Mesendoderm (in vitro differentiated cells): ENCODE results near the gene SLIT3.

Experiments
- DNase-seq: peaks from one replicate; pipeline ENCODE4 v3.0.0; 2013
- H2AK5ac ChIP-seq: 2 replicates; pipeline ENCODE4 v1.6.1; 2013; ENCODE audit warnings: low read length, inconsistent platforms
- H2BK120ac ChIP-seq: 2 replicates; pipeline ENCODE4 v1.6.1; 2013; ENCODE audit warnings: low read depth, mild to moderate bottlenecking, low read length, moderate library complexity, mixed read lengths
- H2BK15ac ChIP-seq: replicated peaks from 2 replicates; pipeline ENCODE4 v1.6.1; 2013; ENCODE audit warnings: low read depth, mild to moderate bottlenecking, moderate library complexity
- H2BK5ac ChIP-seq: 2 replicates; pipeline ENCODE4 v1.6.1; 2013; ENCODE audit warnings: low read length, inconsistent platforms
- H3K18ac ChIP-seq: 2 replicates; pipeline ENCODE4 v1.6.1; 2013; ENCODE audit warnings: mild to moderate bottlenecking, low read length, mixed read lengths
- H3K23ac ChIP-seq: one replicate; pipeline ENCODE4 v1.6.1; 2013; ENCODE audit warnings: low read length
- H3K27ac ChIP-seq: 2 replicates; pipeline ENCODE4 v1.5.1; 2013; ENCODE audit warnings: low read depth, mild to moderate bottlenecking, inconsistent platforms, low read length, moderate library complexity
- H3K27me3 ChIP-seq: 2 replicates; pipeline ENCODE4 v1.6.1; 2013; ENCODE audit warnings: low read length, control low read depth, mild to moderate bottlenecking, inconsistent platforms; ENCODE audit not compliant: insufficient read depth, poor library complexity
- H3K36me3 ChIP-seq: 2 replicates; pipeline ENCODE4 v1.6.1; 2013; ENCODE audit warnings: low read length, inconsistent platforms; ENCODE audit not compliant: control insufficient read depth, insufficient read depth
- H3K4ac ChIP-seq: one replicate; pipeline ENCODE4 v1.6.1; 2013; ENCODE audit warnings: low read depth, mild to moderate bottlenecking, low read length, moderate library complexity
- H3K4me1 ChIP-seq: 2 replicates; pipeline ENCODE4 v1.6.1; 2013; ENCODE audit warnings: low read depth, low read length, inconsistent platforms; ENCODE audit not compliant: control insufficient read depth
- H3K4me2 ChIP-seq: 2 replicates; pipeline ENCODE4 v1.6.1; 2013; ENCODE audit warnings: low read length
- H3K4me3 ChIP-seq: 2 replicates; pipeline ENCODE4 v1.5.1; 2013; ENCODE audit warnings: mild to moderate bottlenecking, low read length
- H3K56ac ChIP-seq: one replicate; pipeline ENCODE4 v1.6.1; 2013; ENCODE audit warnings: low read length
- H3K79me1 ChIP-seq: 2 replicates; pipeline ENCODE4 v1.6.1; 2013; ENCODE audit warnings: low read length, inconsistent platforms
- H3K79me2 ChIP-seq: 2 replicates; pipeline ENCODE4 v1.6.1; 2013; ENCODE audit warnings: mild to moderate bottlenecking, low read length; ENCODE audit not compliant: control insufficient read depth, insufficient read depth
- H3K9ac ChIP-seq: 2 replicates; pipeline ENCODE4 v1.6.1; 2013; ENCODE audit warnings: low read length, inconsistent platforms
- H4K5ac ChIP-seq: one replicate; pipeline ENCODE4 v1.6.1; 2013; ENCODE audit warnings: low read length
- H4K8ac ChIP-seq: one replicate; pipeline ENCODE4 v1.6.1; 2013; ENCODE audit warnings: low read depth, mild to moderate bottlenecking, control low read depth, low read length, moderate library complexity
- WGBS: extraction: QIAGEN DNeasy Blood & Tissue Kit; methylation state at CpG from one replicate; pipeline ENCODE4 v1.1.7; 2013; ENCODE audit warnings: low lambda C conversion rate, missing lambda C conversion rate; ENCODE audit not compliant: insufficient coverage; ENCODE audit errors: extremely low coverage; 5-methylcytosine and 5-hydroxymethylcytosine counted together

The SLIT3 gene

DNA sequence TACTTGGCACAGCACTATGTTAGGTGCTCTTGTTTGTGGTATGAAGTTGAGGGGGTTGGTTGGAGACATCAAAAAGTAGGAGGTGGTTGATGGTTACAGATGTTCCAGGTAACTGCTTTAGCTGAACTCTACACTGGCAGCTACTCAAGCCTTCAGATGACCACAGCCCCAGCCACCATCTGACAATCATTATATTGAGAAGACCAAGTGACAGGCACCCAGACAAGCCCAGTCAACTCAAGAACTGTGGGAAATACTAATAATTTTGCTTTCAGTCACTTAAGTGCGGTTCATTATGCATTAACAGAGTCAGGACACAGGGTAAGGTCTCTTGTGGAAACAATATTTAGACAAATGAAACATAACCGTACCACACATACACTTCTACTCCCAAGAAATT, 38.9 kb upstream of the SLIT3 start:
- H3K79me2 ChIP-seq = no peaks in the 10 kb centered on the region
- no peak overlapping the region for H3K23ac ChIP-seq
- no peak overlapping the region for H2BK15ac ChIP-seq
- DNase-seq = no peak
- H3K79me1 ChIP-seq = no peaks in the 10 kb centered on the region
- H3K4me1 ChIP-seq = no peaks in the 10 kb centered on the region
- no peak overlapping the region for H3K4me3 ChIP-seq
- no peak overlapping the region for H2BK120ac ChIP-seq
- no peaks in the 10 kb centered on the region for H3K36me3 ChIP-seq
- no peak overlapping the region for H3K4me2 ChIP-seq
- no peak overlapping the region for H3K9ac ChIP-seq
- WGBS = no CpG with 5 or more reads among the region's 2 CpGs
- H2AK5ac ChIP-seq = no peak overlapping the region
- no peak overlapping the region for H4K5ac ChIP-seq
- no peak overlapping the region for H4K8ac ChIP-seq
- no peak overlapping the region for H3K18ac ChIP-seq
- no peak overlapping the region for H3K27ac ChIP-seq
- H3K56ac ChIP-seq = no peak overlapping the region
- no peak overlapping the region for H2BK5ac ChIP-seq
- no peak overlapping the region for H3K4ac ChIP-seq
- no peaks in the 10 kb centered on the region for H3K27me3 ChIP-seq

DNA sequence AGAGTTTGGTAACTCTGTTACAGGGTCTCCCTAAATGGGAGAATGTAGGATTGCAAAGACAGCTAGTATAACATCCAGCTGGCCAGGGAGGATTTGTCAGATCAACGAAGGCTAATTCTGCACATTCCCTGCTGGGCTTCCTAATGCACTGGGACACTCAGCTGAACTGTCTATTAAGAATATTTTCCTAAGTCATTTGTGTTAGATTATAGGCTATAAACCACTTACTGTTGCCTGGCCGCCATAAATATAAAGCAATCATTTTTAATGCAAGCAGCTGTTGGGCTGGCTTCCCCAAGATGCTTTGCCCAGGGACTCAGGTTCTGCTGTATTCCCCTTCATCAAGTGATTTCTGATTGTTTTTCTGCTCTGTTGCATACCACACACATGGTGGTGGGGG, 35.3 kb upstream of the SLIT3 start:
- Histone ChIP-seq H3K27me3 (no peaks in the 10 kb centered on the region), H3K56ac (no peak overlapping the region), H3K4me3 (no peak overlapping the region), H2BK120ac (no peak overlapping the region), H3K9ac (no peak overlapping the region), H3K18ac (no peak overlapping the region), H2BK15ac (no peak overlapping the region), H2AK5ac (no peak overlapping the region), H3K23ac (no peak overlapping the region), H3K27ac (no peak overlapping the region), H3K4me1 (no peaks in the 10 kb centered on the region), H3K36me3 (no peaks in the 10 kb centered on the region), H3K79me1 (no peaks in the 10 kb centered on the region), H3K4ac (no peak overlapping the region), H3K79me2 (no peaks in the 10 kb centered on the region), H2BK5ac (no peak overlapping the region), H4K5ac (no peak overlapping the region), H3K4me2 (no peak overlapping the region), H4K8ac (no peak overlapping the region)
- no CpG with 5 or more reads among the region's 2 CpGs for WGBS
- DNase-seq = no peak

DNA sequence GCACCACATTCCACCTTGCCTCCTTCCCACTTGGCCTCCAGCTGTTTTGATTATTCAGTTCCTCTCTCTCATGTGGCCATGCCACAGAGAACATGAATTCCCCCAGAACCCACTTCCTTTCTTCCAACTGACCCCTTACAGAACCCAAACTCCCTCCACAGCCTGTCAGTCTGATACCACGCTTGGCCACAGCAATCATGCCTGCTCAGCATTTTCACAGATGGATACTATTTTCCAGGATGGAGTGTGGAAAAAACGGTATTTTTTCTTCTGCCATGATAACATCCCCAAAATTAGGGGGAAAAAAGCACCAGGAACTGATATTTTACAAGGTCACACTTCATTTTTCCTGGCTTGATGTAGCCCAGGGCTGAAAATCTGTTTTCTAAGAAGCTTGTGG, 34.9 kb upstream of the SLIT3 start:
- no peaks in the 10 kb centered on the region for H3K36me3 ChIP-seq
- WGBS = no CpG with 5 or more reads among the region's 2 CpGs
- no peaks in the 10 kb centered on the region for H3K79me1 ChIP-seq
- no peak overlapping the region for H2BK15ac ChIP-seq
- no peak overlapping the region for H2BK120ac ChIP-seq
- no peak overlapping the region for H3K4me2 ChIP-seq
- H3K4me3 ChIP-seq = no peak overlapping the region
- H3K18ac ChIP-seq = no peak overlapping the region
- H2BK5ac ChIP-seq = no peak overlapping the region
- H4K8ac ChIP-seq = no peak overlapping the region
- no peak overlapping the region for H3K23ac ChIP-seq
- H4K5ac ChIP-seq = no peak overlapping the region
- no peak overlapping the region for H3K9ac ChIP-seq
- DNase-seq = no peak
- H3K56ac ChIP-seq = no peak overlapping the region
- no peaks in the 10 kb centered on the region for H3K4me1 ChIP-seq
- no peaks in the 10 kb centered on the region for H3K27me3 ChIP-seq
- H3K4ac ChIP-seq = no peak overlapping the region
- H3K27ac ChIP-seq = no peak overlapping the region
- no peak overlapping the region for H2AK5ac ChIP-seq
- no peaks in the 10 kb centered on the region for H3K79me2 ChIP-seq

DNA sequence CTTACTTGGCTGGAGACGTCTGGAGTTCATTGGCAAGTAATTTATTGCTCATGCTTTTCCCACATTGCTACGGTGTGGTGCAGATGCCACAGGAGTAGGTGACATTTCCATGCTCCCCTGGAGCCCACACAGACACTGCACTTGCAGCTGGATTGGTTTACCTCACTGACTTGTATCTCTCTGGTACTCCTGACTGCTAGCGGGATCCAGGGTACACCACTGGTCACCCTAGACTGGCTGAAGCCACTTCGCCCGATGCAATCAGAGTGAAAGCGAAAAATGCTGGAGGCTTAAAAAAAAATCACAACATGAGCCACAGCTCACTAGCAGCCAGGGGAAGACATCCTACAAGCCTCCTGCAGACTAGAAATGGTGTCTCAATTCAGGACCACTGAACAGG, 32.6 kb upstream of the SLIT3 start:
- Histone ChIP-seq H2BK5ac (no peak overlapping the region), H3K79me2 (no peaks in the 10 kb centered on the region), H3K4ac (no peak overlapping the region), H3K4me2 (no peak overlapping the region), H3K79me1 (no peaks in the 10 kb centered on the region), H3K9ac (no peak overlapping the region), H3K23ac (no peak overlapping the region), H3K4me3 (no peak overlapping the region), H3K56ac (no peak overlapping the region), H3K18ac (no peak overlapping the region), H3K36me3 (no peaks in the 10 kb centered on the region), H4K5ac (no peak overlapping the region), H2BK120ac (no peak overlapping the region), H3K27me3 (no peaks in the 10 kb centered on the region), H3K27ac (no peak overlapping the region), H2AK5ac (no peak overlapping the region), H3K4me1 (no peaks in the 10 kb centered on the region), H2BK15ac (no peak overlapping the region), H4K8ac (no peak overlapping the region)
- DNase-seq = no peak
- no CpG with 5 or more reads among the region's 6 CpGs for WGBS

DNA sequence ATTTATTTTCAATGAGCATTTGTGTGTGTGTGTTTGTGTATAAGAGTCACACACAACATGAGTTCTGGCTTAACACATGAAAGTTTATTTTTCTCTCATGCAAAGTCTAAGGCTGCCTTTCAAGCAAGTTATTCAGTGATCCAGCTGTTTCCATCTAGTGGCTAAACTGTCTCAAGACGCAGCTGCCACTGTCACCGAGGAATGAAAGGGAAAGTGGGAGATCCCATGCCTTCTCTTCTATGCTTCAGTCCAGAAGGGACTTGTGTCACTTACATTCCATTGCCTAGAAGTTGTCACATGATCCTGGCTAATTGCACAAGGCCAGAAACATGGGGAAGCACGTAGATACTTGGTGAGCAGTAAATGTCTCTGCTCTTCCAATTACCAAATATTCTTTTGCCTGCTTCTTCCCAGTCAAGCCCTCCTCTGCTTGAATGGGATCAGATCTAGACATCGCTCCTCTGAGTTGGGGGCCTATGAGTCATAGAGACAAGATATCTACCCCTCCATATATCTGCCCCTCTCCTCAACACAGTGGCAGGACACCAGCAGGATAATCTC, 30.4 kb upstream of the SLIT3 start:
- peak; percentile 40 for DNase-seq
- WGBS = no CpG with 5 or more reads among the region's 4 CpGs
- H4K8ac ChIP-seq = no peak overlapping the region

DNA sequence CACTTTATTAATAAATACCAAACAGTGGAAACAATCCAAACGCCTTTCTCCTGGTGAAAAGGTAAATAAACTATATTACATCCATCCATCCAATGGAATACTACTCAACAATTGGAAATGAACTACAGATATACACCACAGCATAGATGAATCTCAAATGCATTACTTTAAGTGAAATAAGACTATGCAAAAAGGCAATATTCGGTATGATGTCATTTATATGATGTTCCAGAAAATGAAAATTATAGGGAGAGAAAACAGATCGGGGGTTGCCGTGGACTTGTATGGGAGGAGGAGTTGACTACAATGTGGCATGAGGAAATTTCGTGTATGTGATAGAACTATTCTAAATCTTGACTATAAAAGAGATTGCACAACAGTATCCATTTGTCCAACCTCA, 27.5 kb upstream of the SLIT3 start:
- H2AK5ac ChIP-seq = no peak overlapping the region
- H3K27ac ChIP-seq = no peak overlapping the region
- no peak overlapping the region for H3K4me3 ChIP-seq
- H4K8ac ChIP-seq = no peak overlapping the region
- H2BK120ac ChIP-seq = no peak overlapping the region
- DNase-seq = no peak
- no peaks in the 10 kb centered on the region for H3K27me3 ChIP-seq
- no peaks in the 10 kb centered on the region for H3K79me2 ChIP-seq
- no peak overlapping the region for H3K56ac ChIP-seq
- H3K23ac ChIP-seq = no peak overlapping the region
- H3K79me1 ChIP-seq = no peaks in the 10 kb centered on the region
- no peak overlapping the region for H3K9ac ChIP-seq
- no peak overlapping the region for H3K4ac ChIP-seq
- H2BK15ac ChIP-seq = no peak overlapping the region
- no peaks in the 10 kb centered on the region for H3K36me3 ChIP-seq
- no CpG with 5 or more reads among the region's 5 CpGs for WGBS
- no peak overlapping the region for H3K18ac ChIP-seq
- H2BK5ac ChIP-seq = no peak overlapping the region
- no peak overlapping the region for H4K5ac ChIP-seq
- H3K4me2 ChIP-seq = no peak overlapping the region
- no peaks in the 10 kb centered on the region for H3K4me1 ChIP-seq

More for the DNA sequence above, 30.4 kb upstream of the SLIT3 start:
- Histone ChIP-seq H2BK5ac (no peak overlapping the region), H3K79me2 (no peaks in the 10 kb centered on the region), H2AK5ac (no peak overlapping the region), H3K56ac (no peak overlapping the region), H3K4me3 (no peak overlapping the region), H3K79me1 (no peaks in the 10 kb centered on the region), H3K36me3 (no peaks in the 10 kb centered on the region), H2BK120ac (no peak overlapping the region), H3K27ac (no peak overlapping the region), H3K23ac (no peak overlapping the region), H3K4me2 (no peak overlapping the region), H3K18ac (no peak overlapping the region), H3K9ac (no peak overlapping the region), H4K5ac (no peak overlapping the region), H3K4me1 (no peaks in the 10 kb centered on the region), H2BK15ac (no peak overlapping the region), H3K4ac (no peak overlapping the region), H3K27me3 (no peaks in the 10 kb centered on the region)
